GM19463 (cell line): ENCODE measurements around the gene PIEZO2.

Experiments used
- ATAC-seq: cut with Tn5 transposase; IDR thresholded peaks from one replicate; pipeline ENCODE4 v1.9.1; 2021; ENCODE audit warnings: mild to moderate bottlenecking, moderate library complexity; ENCODE audit not compliant: unreplicated experiment

Gene PIEZO2

DNA sequence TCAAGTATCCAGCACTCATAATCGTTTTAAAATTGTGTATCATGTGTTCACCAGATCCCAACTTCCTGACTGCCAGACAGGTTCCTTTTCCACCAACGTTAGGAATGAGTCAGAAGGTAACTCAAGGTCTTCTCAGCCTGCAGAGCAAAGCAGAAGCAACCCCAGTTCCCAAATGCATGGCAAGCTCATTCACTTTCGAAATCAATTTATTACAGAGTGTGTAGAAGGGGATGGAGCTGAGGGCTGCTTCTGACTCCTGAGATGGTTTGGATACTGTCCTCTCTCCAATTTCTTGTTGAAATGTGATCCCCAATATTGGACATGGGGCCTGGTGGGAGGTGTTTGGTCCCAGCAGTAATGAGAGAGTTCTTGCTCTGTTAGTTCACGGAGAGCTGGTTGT lies 114.5 kb downstream of the PIEZO2 start:
- no peak for ATAC-seq

GRCh38 chr18:11033503-11033902 lies 115.9 kb downstream of the PIEZO2 start:
- no peak for ATAC-seq

GRCh38 chr18:11031966-11032365 lies 117.4 kb downstream of the PIEZO2 start:
- no peak for ATAC-seq

DNA sequence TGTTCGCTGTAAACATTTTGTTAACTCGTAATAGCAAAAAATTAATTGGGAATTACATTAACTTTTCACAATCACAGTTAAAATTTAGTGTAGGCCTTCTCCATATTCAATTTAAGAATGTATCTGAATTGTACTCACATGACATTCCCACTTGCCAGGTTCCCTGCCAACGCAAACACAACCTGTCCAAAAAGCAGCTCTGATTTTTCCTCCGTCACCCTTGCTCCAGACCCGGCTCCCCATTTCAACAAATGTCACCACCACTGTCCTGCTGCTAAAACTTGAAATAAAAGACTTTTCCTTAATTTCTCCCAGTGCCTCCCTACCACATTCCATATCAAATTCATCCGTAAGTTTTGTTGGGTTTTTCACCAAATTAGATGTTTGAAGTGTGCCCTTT lies 120.3 kb downstream of the PIEZO2 start:
- ATAC-seq = no peak

GRCh38 chr18:11027862-11028261 lies 121.5 kb downstream of the PIEZO2 start:
- no peak for ATAC-seq

DNA sequence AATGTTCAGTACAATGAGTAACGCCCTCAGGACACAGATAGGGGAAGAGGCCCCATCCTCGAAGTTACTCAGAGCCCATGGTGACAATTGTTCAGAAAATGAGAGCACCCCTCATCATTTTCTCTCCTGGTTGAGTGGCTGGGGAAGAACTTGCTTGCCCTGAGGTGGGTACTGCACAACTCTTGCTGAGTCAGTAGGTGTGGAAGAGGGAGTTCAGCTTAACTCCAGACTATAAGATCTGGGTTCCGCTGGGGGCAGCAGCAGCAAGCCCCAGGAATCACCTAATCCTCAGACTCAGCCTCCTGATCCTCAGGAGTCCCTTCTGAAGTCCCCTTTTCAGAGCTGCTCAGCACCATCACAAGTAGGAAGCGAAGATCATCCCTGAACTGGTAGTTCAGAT lies 123.7 kb downstream of the PIEZO2 start:
- no peak for ATAC-seq

GRCh38 chr18:11024928-11025669 lies 124.3 kb downstream of the PIEZO2 start:
- no peak for ATAC-seq

- no peak for ATAC-seq
Observed at GRCh38 chr18:11021477-11021876, 127.9 kb downstream of the PIEZO2 start.

GRCh38 chr18:11020877-11021414 lies 128.4 kb downstream of the PIEZO2 start:
- no peak for ATAC-seq

- no peak for ATAC-seq
Observed at GRCh38 chr18:11020161-11020853, 129.1 kb downstream of the PIEZO2 start.

DNA sequence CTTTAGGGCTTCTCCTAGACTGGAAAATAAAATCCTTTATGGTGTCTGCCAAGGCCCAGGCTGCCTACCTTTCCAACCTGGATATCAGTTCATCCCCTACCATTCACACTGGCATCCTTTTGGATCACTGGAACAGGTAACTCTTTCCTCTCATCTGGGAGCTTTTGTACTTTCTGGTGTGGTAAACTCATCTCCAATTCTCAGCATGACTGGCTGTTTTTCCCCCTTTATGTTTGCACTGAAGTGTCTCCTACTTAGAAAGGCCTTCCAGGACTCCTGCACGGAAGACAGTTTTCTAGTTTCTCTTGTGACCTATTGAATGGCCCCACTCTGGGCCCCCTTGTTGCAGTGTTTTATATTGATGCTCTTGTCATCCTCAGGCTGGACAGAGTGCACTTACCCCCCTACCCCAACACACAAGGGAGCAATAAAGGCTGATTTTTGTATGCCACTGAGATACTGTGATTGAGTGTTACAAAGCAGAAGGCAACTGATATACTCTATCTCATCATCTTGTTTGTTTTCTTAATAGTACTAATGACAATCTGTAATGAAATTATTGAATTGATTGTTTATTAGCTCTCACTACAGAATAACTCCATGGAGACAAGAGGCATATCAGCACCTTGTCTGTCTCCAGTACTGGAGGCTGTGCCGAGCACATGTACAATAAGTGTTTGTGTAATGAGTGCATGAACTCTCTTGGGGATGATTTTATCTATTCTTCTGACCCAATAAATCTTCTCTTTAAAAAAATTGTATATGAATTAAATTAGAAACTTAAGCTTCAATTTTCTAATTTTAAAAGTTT lies 129.9 kb downstream of the PIEZO2 start:
- no peak for ATAC-seq

- ATAC-seq = no peak
Observed at GRCh38 chr18:11009869-11010268, 139.5 kb downstream of the PIEZO2 start.

DNA sequence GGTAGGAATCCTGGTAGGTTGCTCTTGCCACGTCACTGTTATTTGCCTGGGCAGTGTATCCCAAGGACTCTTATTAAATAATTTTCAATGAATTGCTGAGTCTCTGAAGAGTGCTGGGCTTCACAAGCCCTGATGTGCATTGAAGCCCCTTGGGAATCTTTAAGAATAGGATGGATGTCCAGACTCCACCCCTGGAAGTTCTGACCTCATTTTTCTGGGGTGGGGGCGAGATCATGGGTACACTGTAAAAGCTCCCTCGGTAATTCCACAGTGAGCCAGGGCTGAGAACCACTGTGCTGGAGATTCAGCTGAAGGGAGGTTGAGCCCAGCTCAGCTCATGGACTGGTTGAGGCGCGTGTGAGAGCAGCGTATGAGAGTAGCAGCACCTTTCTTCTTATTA lies 140.2 kb downstream of the PIEZO2 start:
- ATAC-seq = no peak

GRCh38 chr18:11008505-11008904 lies 140.9 kb downstream of the PIEZO2 start:
- no peak for ATAC-seq

DNA sequence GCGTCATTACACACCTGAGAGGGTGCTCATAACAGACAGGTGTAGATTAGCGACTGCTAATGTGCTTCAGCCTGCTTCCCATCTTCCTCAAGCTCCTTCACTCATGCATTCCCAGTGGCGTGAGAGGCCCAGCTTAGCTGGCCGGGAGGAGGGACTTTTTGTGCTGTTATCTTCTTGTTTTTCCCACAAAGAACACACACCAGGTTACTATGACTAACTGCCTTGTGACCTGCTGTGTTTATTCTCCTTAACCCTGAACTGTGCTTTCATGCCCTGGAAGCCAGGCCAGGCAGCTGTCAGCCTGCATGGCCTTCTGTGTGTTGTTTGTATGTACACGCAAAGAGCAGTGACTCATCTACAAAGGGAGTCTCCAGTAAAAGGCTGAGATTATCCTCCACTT lies 143.8 kb downstream of the PIEZO2 start:
- ATAC-seq = no peak

- no peak for ATAC-seq
Observed at GRCh38 chr18:11004951-11005350, 144.4 kb downstream of the PIEZO2 start.

- no peak for ATAC-seq
Observed at GRCh38 chr18:11004294-11004693, 145.1 kb downstream of the PIEZO2 start.

DNA sequence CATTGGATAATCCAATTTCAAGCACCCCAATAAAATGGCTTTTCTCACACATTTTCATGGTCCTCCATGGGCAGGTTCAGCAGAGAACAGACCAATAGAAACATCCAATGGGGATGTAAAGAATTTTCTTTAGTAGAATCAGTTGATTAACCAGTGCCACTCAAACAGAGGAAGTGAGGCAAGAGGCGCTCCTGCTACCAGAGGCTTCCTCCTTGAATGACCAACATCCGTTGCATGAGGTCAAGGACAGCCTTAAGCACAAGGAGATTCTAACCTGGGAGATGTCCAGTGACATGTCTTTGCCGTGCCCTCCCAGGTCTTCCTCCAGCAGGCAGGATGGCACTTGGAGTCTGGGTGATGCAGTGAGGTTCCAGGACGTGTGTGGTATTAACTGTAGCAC lies 146.6 kb downstream of the PIEZO2 start:
- ATAC-seq = no peak

DNA sequence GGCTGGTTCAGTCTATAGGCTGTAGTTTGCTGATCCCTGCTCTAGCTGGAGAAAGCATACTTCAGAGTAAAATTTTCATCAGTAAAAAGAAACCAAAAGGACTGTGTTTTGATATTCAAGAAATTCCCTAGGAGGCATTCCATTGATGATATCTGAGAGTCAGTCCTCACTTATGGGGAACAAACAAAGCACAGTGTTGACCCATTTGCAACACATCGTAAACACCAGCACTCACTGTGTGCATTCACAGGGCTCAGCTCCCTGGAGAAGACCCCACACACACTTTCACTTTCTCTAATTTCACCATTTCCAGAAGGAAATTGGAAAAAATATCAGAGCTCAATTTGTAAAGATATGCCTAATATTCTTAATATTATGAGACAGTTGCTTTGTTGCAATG lies 147.1 kb downstream of the PIEZO2 start:
- ATAC-seq = no peak

DNA sequence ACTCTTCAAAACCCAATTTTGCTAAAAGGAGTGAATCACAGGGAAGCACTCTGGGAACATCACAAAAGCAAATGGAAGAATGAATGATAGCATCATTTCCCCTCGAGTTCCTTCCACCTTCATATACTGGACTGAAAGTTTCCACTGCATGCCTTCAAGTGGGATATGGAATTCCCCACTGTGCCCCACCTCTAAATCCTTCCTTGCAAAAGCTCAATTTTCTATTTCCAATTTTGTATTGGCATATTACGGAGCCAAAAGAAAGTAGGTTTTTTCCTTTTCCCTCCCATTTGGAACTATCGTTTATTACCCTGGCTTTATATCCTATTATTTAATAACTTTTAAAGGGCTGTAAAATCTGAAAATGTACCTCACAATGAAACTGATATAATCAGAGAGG lies 149.3 kb downstream of the PIEZO2 start:
- ATAC-seq = no peak

- ATAC-seq = no peak
Observed at GRCh38 chr18:10997885-10998284, 151.5 kb downstream of the PIEZO2 start.
